KOPT-K1 (cell line): Measurements from ENCODE around the gene INAFM2.

ENCODE experiments used
- H3K27ac ChIP-seq: fragments of 200-600 bp; sonication (generic); 2 replicates; pipeline ENCODE4 v1.5.1; 2016; ENCODE audit warnings: antibody characterized with exemption, mild to moderate bottlenecking, low read depth, low read length; ENCODE audit not compliant: poor library complexity, severe bottlenecking
- H3K36me3 ChIP-seq: fragments of 200-600 bp; sonication (generic); 2 replicates; pipeline ENCODE4 v1.5.1; 2017; ENCODE audit warnings: antibody characterized with exemption, mild to moderate bottlenecking, low read length, moderate library complexity; ENCODE audit not compliant: insufficient read depth
- H3K9me3 ChIP-seq: fragments of 200-600 bp; sonication (generic); 2 replicates; pipeline ENCODE4 v1.5.1; 2017; ENCODE audit warnings: antibody characterized with exemption, low read length, mild to moderate bottlenecking; ENCODE audit not compliant: insufficient read depth, poor library complexity, severe bottlenecking

INAFM2 gene

GRCh38 chr15:40283615-40284300 is 39.7 kb upstream of the INAFM2 start:
- no peak overlapping the region for H3K27ac ChIP-seq
- H3K9me3 ChIP-seq: no peaks in the 10 kb centered on the region
- H3K36me3 ChIP-seq: no peaks in the 10 kb centered on the region; the same call in 1 of the 2 replicates

- H3K9me3 ChIP-seq: no peaks in the 10 kb centered on the region
- H3K27ac ChIP-seq: no peak overlapping the region
- no peaks in the 10 kb centered on the region; the same call in 1 of the 2 replicates for H3K36me3 ChIP-seq
Measured at GRCh38 chr15:40285151-40285550, 38.3 kb upstream of the INAFM2 start.

- no peak overlapping the region for H3K27ac ChIP-seq
- H3K9me3 ChIP-seq: no peaks in the 10 kb centered on the region
- H3K36me3 ChIP-seq: no peaks in the 10 kb centered on the region; the same call in 1 of the 2 replicates
Measured at GRCh38 chr15:40285554-40286011, 37.9 kb upstream of the INAFM2 start.

- Histone ChIP-seq H3K27ac (no peak overlapping the region), H3K36me3 (no peaks in the 10 kb centered on the region; the same call in 1 of the 2 replicates), H3K9me3 (no peaks in the 10 kb centered on the region)
Measured at GRCh38 chr15:40286061-40286532, 37.4 kb upstream of the INAFM2 start.

DNA sequence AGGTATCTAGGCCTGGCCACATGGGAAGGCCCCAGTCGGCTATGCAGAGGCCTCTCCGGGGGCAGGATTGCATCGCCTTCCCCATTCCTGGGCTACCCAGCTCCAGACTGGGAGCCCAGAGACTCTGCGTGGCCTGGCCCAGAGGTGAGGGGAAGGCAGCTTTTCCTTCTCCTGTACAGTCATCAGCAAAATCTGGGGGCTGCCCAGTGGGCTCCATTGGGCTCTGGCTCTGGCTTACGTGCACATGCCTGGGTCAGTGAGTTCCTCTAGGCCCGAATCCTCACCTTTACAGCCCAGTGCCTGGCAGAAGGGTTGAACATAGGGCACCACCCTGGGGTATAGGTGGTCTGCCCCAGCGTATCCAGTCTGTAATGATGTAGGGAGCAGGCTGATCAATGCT is 36.7 kb upstream of the INAFM2 start:
- Histone ChIP-seq H3K27ac (no peak overlapping the region), H3K9me3 (no peaks in the 10 kb centered on the region), H3K36me3 (no peaks in the 10 kb centered on the region; the same call in 1 of the 2 replicates)

DNA sequence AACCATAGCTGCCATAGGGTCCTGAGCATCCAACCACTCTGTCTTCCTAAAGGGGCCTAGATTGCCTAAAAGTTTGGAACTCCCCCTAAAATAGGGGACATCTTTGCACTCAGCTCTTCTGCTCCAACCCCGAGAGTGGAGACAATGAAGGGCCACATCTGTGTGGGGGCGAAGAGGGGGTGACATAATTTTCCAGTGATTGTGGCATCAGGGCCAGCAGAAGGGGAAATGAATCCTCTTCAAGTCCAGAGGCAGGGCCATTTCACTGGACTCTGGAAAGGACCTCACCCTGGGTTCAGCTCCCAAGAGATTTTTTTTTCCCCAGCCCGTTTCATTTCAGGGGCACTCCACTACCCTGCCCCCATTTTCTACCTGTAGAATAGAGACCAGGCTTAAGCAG is 36.0 kb upstream of the INAFM2 start:
- Histone ChIP-seq H3K36me3 (no peaks in the 10 kb centered on the region; the same call in 1 of the 2 replicates), H3K27ac (no peak overlapping the region)

DNA sequence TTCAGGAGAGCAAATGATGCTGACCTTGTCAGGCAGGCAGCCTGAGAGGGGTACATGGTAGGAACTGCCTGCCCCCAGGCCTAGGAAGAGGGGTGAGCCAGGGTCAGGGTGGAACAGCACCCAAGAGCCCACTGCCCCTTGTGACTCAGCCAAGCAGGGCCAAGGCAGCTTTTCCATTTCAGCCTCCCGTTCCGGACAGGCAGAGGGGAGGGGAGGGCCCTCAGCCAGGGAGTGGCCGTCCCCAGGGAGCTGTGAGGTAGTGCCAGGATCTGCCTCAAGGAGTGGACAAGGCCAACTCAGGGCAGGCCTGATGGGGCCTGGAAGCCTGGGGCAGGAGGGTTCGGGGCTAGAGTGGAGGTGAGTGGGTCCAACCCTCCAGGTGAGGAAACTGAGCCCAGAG is 35.5 kb upstream of the INAFM2 start:
- Histone ChIP-seq H3K36me3 (no peaks in the 10 kb centered on the region; the same call in 1 of the 2 replicates), H3K9me3 (no peaks in the 10 kb centered on the region), H3K27ac (no peak overlapping the region)

More for the DNA sequence above, 36.0 kb upstream of the INAFM2 start:
- H3K9me3 ChIP-seq: no peaks in the 10 kb centered on the region

DNA sequence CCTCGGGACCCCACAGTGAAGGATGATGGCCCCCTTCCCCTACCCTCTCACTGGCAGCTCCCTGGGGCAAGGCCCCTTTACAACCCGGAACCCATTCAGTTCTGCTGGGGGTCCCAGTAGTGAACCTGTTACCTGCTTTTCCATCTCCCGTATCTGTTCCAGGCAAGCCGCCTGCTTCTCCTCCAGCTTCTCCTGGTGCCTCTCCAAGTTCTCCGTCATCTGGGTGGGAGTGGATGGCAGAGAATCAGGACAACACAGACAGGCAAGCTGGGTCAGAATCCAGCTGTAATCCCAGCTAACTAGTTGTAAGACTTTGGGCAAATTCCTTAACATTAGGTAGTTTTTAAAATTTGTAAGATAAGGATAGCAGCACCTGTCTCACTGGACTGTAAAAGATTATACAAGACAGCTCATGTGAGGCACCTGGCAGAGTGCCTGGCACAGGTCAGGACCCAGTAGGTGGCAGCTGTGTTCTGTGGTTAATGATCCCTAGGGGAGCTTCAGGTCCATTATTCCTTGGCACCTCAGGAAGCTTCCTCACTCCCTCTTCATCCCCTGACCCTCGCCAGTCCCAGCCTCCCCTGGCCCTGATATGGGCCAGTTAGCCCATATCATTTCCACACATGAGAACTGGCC is 34.2 kb upstream of the INAFM2 start:
- no peaks in the 10 kb centered on the region; the same call in 1 of the 2 replicates for H3K36me3 ChIP-seq
- H3K27ac ChIP-seq: no peak overlapping the region
- no peaks in the 10 kb centered on the region for H3K9me3 ChIP-seq

DNA sequence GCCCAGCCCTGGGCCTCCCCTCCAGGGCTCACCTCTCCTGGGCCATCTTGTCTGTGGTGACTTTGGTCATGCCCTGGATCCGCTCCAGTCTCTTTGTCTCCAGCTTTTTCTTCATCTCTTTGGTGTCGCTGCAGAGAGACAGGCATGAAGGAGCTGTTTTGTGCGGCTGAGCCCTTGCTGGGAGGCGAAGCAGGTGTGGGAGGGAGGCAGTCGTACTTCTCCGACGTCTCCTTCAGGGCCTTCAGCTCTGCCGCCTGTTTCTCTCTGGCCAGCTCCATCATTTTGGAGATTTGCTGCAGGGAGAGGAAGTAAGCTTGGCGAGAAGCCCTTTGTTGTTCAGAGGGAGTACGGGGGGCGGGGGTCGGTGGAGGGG is 33.0 kb upstream of the INAFM2 start:
- no peaks in the 10 kb centered on the region for H3K9me3 ChIP-seq
- no peaks in the 10 kb centered on the region; the same call in 1 of the 2 replicates for H3K36me3 ChIP-seq
- H3K27ac ChIP-seq: no peak overlapping the region

GRCh38 chr15:40290918-40291574 is 32.4 kb upstream of the INAFM2 start:
- Histone ChIP-seq H3K27ac (no peak overlapping the region), H3K36me3 (no peaks in the 10 kb centered on the region; the same call in 1 of the 2 replicates), H3K9me3 (no peaks in the 10 kb centered on the region)

DNA sequence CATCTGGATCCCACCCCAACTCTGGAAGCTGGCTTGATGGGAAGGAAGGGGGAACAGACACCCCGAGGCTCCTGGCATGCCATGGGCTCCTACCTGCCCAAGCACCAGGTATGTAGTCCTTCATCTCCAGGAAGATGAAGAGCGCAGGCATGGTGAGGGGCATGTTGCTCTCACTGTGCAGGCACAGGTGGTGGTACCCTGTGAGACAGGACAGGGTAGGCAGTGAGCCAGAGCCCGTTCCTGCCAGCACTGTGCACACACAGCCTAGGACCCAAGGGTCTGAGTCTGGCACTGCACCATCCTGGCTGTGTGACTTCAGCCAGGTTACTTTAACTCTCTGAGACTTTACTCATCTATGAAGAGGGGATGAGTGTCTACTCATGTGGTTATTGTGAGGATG is 31.2 kb upstream of the INAFM2 start:
- H3K27ac ChIP-seq: no peak overlapping the region
- no peaks in the 10 kb centered on the region; the same call in 1 of the 2 replicates for H3K36me3 ChIP-seq
- H3K9me3 ChIP-seq: no peaks in the 10 kb centered on the region

DNA sequence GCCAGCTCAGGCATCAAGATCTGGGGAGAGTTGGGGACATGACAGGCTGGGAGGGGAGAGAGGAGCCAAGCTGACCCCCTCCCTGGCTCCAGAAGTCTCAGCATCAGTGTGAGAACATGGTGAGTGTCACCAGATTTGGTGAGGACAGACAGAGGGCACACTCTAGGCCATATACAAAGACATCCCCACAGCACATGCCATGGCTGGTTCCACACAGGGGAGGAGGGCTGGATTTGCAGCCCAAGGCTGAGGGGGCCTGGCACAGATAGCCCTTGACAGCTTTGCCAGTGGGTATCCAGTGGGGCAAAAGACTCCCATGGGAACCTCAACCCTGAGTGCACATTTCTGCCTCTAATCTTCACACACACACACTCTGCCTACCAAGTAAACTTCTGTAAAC is 30.5 kb upstream of the INAFM2 start:
- Histone ChIP-seq H3K36me3 (no peaks in the 10 kb centered on the region; the same call in 1 of the 2 replicates), H3K27ac (no peak overlapping the region), H3K9me3 (no peaks in the 10 kb centered on the region)

GRCh38 chr15:40293905-40294895 is 29.3 kb upstream of the INAFM2 start:
- Histone ChIP-seq H3K9me3 (no peaks in the 10 kb centered on the region), H3K36me3 (peaks cover 10% of the 10 kb centered on the region; the same call in 1 of the 2 replicates), H3K27ac (no peak overlapping the region)

- H3K36me3 ChIP-seq: peaks cover 11% of the 10 kb centered on the region; the same call in 1 of the 2 replicates
- H3K9me3 ChIP-seq: peaks cover 2% of the 10 kb centered on the region
- H3K27ac ChIP-seq: no peak overlapping the region
Measured at GRCh38 chr15:40295297-40295696, 28.2 kb upstream of the INAFM2 start.
